ENCODE data around the gene KIFC1.

Gene KIFC1

GRCh38 chr6:33380272-33380981, 11.2 kb upstream of the KIFC1 start:
- no peaks in the 10 kb centered on the region for H3K27me3 ChIP-seq
- peaks cover 6% of the 10 kb centered on the region in 2 experiments for H3K4me1 ChIP-seq (ENCODE audit: control insufficient read depth in 1 of 2, insufficient read depth in 1 of 2, low read depth in 1 of 2, low read length in 1 of 2)
- TF ChIP-seq CTCF (IDR thresholded peaks at IDR 0.05), result no peak
- no peaks in the 10 kb centered on the region for H3K9me3 ChIP-seq
- H3K36me3 ChIP-seq, result no peaks in the 10 kb centered on the region
- H3K4me3 ChIP-seq (ENCODE audit: low read depth in 1 of 2, low read length in 1 of 2), result no peak overlapping the region
- no peak overlapping the region for H3K27ac ChIP-seq

GRCh38 chr6:33383427-33384185, 8.0 kb upstream of the KIFC1 start:
- Histone ChIP-seq H3K27me3 (no peaks in the 10 kb centered on the region), H3K27ac (no peak overlapping the region), H3K36me3 (no peaks in the 10 kb centered on the region), H3K4me3 (ENCODE audit: low read depth in 1 of 2, low read length in 1 of 2) (no peak overlapping the region), H3K9me3 (no peaks in the 10 kb centered on the region), H3K4me1 (ENCODE audit: control insufficient read depth in 1 of 2, insufficient read depth in 1 of 2, low read depth in 1 of 2, low read length in 1 of 2) (no peaks in the 10 kb centered on the region)
- TF ChIP-seq CTCF (IDR thresholded peaks at IDR 0.05), result no peak

- H3K36me3 ChIP-seq, result no peaks in the 10 kb centered on the region
- no peak for TF ChIP-seq CTCF (IDR thresholded peaks at IDR 0.05)
- H3K9me3 ChIP-seq, result no peaks in the 10 kb centered on the region
- H3K4me3 ChIP-seq (ENCODE audit: low read depth in 1 of 2, low read length in 1 of 2), result no peak overlapping the region
- H3K27me3 ChIP-seq, result no peaks in the 10 kb centered on the region
- H3K4me1 ChIP-seq (ENCODE audit: control insufficient read depth in 1 of 2, insufficient read depth in 1 of 2, low read depth in 1 of 2, low read length in 1 of 2), result no peaks in the 10 kb centered on the region
- no peak overlapping the region for H3K27ac ChIP-seq
Observed at GRCh38 chr6:33384581-33385020, 7.0 kb upstream of the KIFC1 start.

- peaks cover 28 to 30% of the 10 kb centered on the region in 2 experiments for H3K4me1 ChIP-seq (ENCODE audit: control insufficient read depth in 1 of 2, insufficient read depth in 1 of 2, low read depth in 1 of 2, low read length in 1 of 2)
- peak overlapping the region; percentile 87 for H3K27ac ChIP-seq
- H3K36me3 ChIP-seq, result no peaks in the 10 kb centered on the region
- no peaks in the 10 kb centered on the region for H3K9me3 ChIP-seq
- TF ChIP-seq CTCF (IDR thresholded peaks at IDR 0.05), result no peak
- no peaks in the 10 kb centered on the region for H3K27me3 ChIP-seq
- no peak overlapping the region for H3K4me3 ChIP-seq (ENCODE audit: low read depth in 1 of 2, low read length in 1 of 2)
Observed at GRCh38 chr6:33390173-33390572, 1.4 kb upstream of the KIFC1 start.

- H3K27ac ChIP-seq, result peak overlapping the region; percentile 87
- no peaks in the 10 kb centered on the region for H3K9me3 ChIP-seq
- H3K4me1 ChIP-seq (ENCODE audit: control insufficient read depth in 1 of 2, insufficient read depth in 1 of 2, low read depth in 1 of 2, low read length in 1 of 2), result peaks cover 28 to 30% of the 10 kb centered on the region in 2 experiments
- H3K36me3 ChIP-seq, result no peaks in the 10 kb centered on the region
- no peak for TF ChIP-seq CTCF (IDR thresholded peaks at IDR 0.05)
- H3K4me3 ChIP-seq (ENCODE audit: low read depth in 1 of 2, low read length in 1 of 2), result peak overlapping the region; percentile 73 to 80
- H3K27me3 ChIP-seq, result no peaks in the 10 kb centered on the region
Observed at GRCh38 chr6:33390767-33391277, 801 bp upstream of the KIFC1 start.
